Body of pancreas (tissue), 4 donors: ENCODE results near the gene DBN1. TPM values are rescaled to one million over a fixed set of nuclear protein-coding genes. Genes with fewer than 3 reads are reported as not detected.

Experiments
- ATAC-seq: fragments of 150-250 bp; one replicate; pipeline ENCODE4 v1.9.1; 2016
- DNase-seq, 4 donors: peaks; one replicate each; pipeline ENCODE4 v3.0.0-alpha.2; 2019
- H3K27ac ChIP-seq, 4 donors: fragments of 200-600 bp; sonication (generic); 1 replicate in 3 of 4; 2 replicates in 1 of 4; pipeline versions ENCODE4 v1.5.1 to v1.6.1; 2016 to 2019; ENCODE audit warnings: mild to moderate bottlenecking in 1 of 4, mixed read lengths in 1 of 4, moderate library complexity in 1 of 4
- H3K27me3 ChIP-seq, 2 donors: fragments of 200-600 bp; sonication (generic); one replicate each; pipeline ENCODE4 v1.6.0; 2016; ENCODE audit warnings: mild to moderate bottlenecking in 1 of 2
- H3K36me3 ChIP-seq, 2 donors: fragments of 200-600 bp; sonication (generic); replicated peaks in 1 of 2; 2 replicates each; pipeline ENCODE4 v1.5.1; 2016; ENCODE audit warnings: low read depth in 2 of 2; ENCODE audit not compliant: insufficient read depth in 1 of 2
- H3K4me1 ChIP-seq: fragments of 200-600 bp; sonication (generic); one replicate; pipeline ENCODE4 v1.6.0; 2016
- H3K4me3 ChIP-seq, 2 donors: fragments of 200-600 bp; sonication (generic); 1 replicate in 1 of 2; 2 replicates in 1 of 2; pipeline ENCODE4 v1.5.1; 2016 to 2019
- H3K9me3 ChIP-seq, 3 donors: fragments of 200-600 bp; sonication (generic); 1 replicate in 2 of 3; 2 replicates in 1 of 3; pipeline ENCODE4 v1.5.1; 2016
- CTCF ChIP-seq, 7 experiments: fragments of 450-650 bp in 4 of 7; fragments of 200-600 bp in 3 of 7; sonication (generic) in 3 of 7; IDR thresholded peaks; one replicate each; pipeline ENCODE4 v1.5.1; 2016 to 2019; ENCODE audit warnings: antibody characterized with exemption in 7 of 7
- POLR2A ChIP-seq, 3 donors: fragments of 450-650 bp; IDR thresholded peaks; one replicate each; pipeline ENCODE4 v1.6.1; 2016; ENCODE audit warnings: antibody characterized with exemption in 3 of 3, mild to moderate bottlenecking in 2 of 3
- WGBS, 2 donors: methylation state at CpG; one replicate each; pipeline ENCODE4 v1.1.5; 2017; 5-methylcytosine and 5-hydroxymethylcytosine counted together
- intact Hi-C: fragments of 100-400 bp; cut with DNase I; formaldehyde crosslinking; loops from one replicate; pipeline ENCODE4 v1.15.1; 2023
- total RNA-seq, 2 donors: library from RNA; depleted of rRNA; stranded (reverse); fragments of >200 nt; gene quantifications; one replicate each; pipeline ENCODE4 v1.1.0, GENCODE V29; 2016

The DBN1 gene
- total RNA-seq, 2 donors from 2014 or later, result 28.0 to 29.0 TPM

- no peak for TF ChIP-seq CTCF (IDR thresholded peaks at IDR 0.05)
- DNase-seq, result no peak
- Histone ChIP-seq H3K9me3 (no peaks in the 10 kb centered on the region), H3K27ac (no peak overlapping the region), H3K4me1 (no peaks in the 10 kb centered on the region), H3K36me3 (no peaks in the 10 kb centered on the region), H3K4me3 (no peak overlapping the region), H3K27me3 (no peaks in the 10 kb centered on the region)
- intact Hi-C loops, result no loop called here
- 69 to 80% methylated on average over 9 to 13 of the region's 13 CpGs for WGBS, 2 donors
- no peak for ATAC-seq
Observed at GRCh38 chr5:177484902-177485549, 11.6 kb upstream of the DBN1 start.

GRCh38 chr5:177483994-177484901 lies 10.8 kb upstream of the DBN1 start:
- ATAC-seq, result no peak
- DNase-seq, result no peak
- no peaks in the 10 kb centered on the region for H3K27me3 ChIP-seq
- peaks cover 7% of the 10 kb centered on the region for H3K4me1 ChIP-seq
- H3K4me3 ChIP-seq, result no peak overlapping the region
- H3K9me3 ChIP-seq, result no peaks in the 10 kb centered on the region
- H3K36me3 ChIP-seq, result no peaks in the 10 kb centered on the region
- TF ChIP-seq CTCF (IDR thresholded peaks at IDR 0.05) (no peak), POLR2A (IDR thresholded peaks at IDR 0.05) (no peak)
- no peak overlapping the region for H3K27ac ChIP-seq
- WGBS, 2 donors, result 88 to 89% methylated on average over 20 to 22 of the region's 22 CpGs
- intact Hi-C loops, result no loop called here

DNA sequence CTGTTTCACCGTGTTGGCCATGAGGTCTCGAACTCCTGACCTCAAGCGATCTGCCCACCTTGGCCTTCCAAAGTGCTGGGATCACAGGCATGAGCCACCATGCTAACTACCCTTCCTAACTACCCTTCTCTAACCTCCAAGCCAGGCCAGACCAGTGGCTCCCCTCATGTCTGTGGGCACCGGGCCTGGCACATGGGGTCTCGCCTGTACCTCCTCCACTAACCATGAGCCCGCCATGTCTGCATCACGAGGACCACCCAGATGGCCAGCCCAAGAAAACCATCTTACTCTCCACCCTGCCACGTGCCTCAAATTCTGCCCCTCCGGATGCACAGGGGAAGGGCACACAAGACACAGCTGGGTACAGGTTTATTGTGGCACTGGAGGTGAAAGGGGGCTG lies 9.6 kb upstream of the DBN1 start:
- Histone ChIP-seq H3K4me3 (no peak overlapping the region), H3K27ac (no peak overlapping the region), H3K4me1 (peaks cover 15% of the 10 kb centered on the region), H3K9me3 (no peaks in the 10 kb centered on the region), H3K27me3 (no peaks in the 10 kb centered on the region), H3K36me3 (no peaks in the 10 kb centered on the region)
- no peak for ATAC-seq
- DNase-seq, result no peak
- TF ChIP-seq POLR2A (IDR thresholded peaks at IDR 0.05), result no peak
- no peak for TF ChIP-seq CTCF (IDR thresholded peaks at IDR 0.05)
- WGBS, 2 donors, result 96 to 100% methylated on average over 8 to 9 of the region's 9 CpGs
- intact Hi-C loops, result no loop called here

DNA sequence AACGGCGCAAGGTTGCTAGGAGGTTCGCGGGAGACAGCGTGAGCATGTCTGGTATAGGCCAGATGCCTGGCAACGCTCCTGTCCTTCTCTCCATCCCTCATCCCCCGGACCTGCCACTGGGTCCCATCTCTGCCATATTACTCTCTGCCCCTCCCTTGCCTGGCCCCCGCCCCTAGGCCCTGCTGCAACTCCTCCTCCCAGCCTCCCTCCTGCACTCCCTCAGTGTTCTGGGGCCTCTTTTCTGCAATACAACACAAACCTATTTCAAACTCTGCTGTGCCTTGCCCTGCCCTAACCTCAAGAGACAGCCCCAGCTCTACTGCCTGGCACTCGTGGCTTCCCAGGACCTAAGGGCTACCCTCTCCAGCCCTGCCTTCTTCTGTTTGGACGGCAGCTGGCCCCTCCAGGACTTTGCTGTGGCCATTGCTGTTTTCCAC lies 8.9 kb upstream of the DBN1 start:
- no peak overlapping the region for H3K27ac ChIP-seq
- TF ChIP-seq CTCF (IDR thresholded peaks at IDR 0.05) (no peak), POLR2A (IDR thresholded peaks at IDR 0.05) (no peak)
- 91% methylated on average over 10 of the region's 10 CpGs for WGBS, 2 donors
- H3K9me3 ChIP-seq, result no peaks in the 10 kb centered on the region
- no peak overlapping the region for H3K4me3 ChIP-seq
- intact Hi-C loops, result no loop called here
- no peaks in the 10 kb centered on the region for H3K36me3 ChIP-seq
- no peaks in the 10 kb centered on the region for H3K27me3 ChIP-seq
- ATAC-seq, result no peak
- no peak for DNase-seq
- H3K4me1 ChIP-seq, result peaks cover 15% of the 10 kb centered on the region
